Fibroblast of the aortic adventitia (primary cell): ENCODE data around the gene BLM. TPM values are rescaled to one million over a fixed set of nuclear protein-coding genes. Genes with fewer than 3 reads are reported as not detected.
"Not testable (repeated sequence)": the region's sequence is repeated elsewhere in the genome, so short reads cannot be mapped to it uniquely, and the experiment has no call there.

Experiments
- DNase-seq: peaks from one replicate; pipeline ENCODE4 v3.0.0-alpha.2; 2010; ENCODE audit warnings: low read depth
- H3K4me3 ChIP-seq: 2 replicates; pipeline ENCODE4 v1.5.1; 2011; ENCODE audit warnings: low read depth, mild to moderate bottlenecking, control low read depth, low read length, moderate library complexity
- CTCF ChIP-seq: IDR thresholded peaks from 2 replicates; pipeline ENCODE4 v1.5.1; 2011; ENCODE audit warnings: mild to moderate bottlenecking, low read length, control low read depth, inconsistent platforms; ENCODE audit not compliant: insufficient read depth
- total RNA-seq: library from RNA; depleted of rRNA; stranded (reverse); fragments of >200 nt; gene quantifications from 2 replicates; pipeline ENCODE4 v1.2.3, GENCODE V29; 2012; ENCODE audit warnings: low replicate concordance

The BLM gene
- total RNA-seq, 1 donor = 12.2 TPM

- TF ChIP-seq CTCF = no peak
- DNase-seq = no peak
- H3K4me3 ChIP-seq = no peak overlapping the region
These were observed 12.1 kb downstream of the BLM start for GRCh38 chr15:90729261-90729660.

- DNase-seq = no peak
- TF ChIP-seq CTCF = no peak
- H3K4me3 ChIP-seq = no peak overlapping the region
These were observed 13.1 kb downstream of the BLM start for GRCh38 chr15:90730290-90730689.

GRCh38 chr15:90735923-90736322, 18.8 kb downstream of the BLM start:
- no peak overlapping the region for H3K4me3 ChIP-seq
- TF ChIP-seq CTCF = no peak
- no peak for DNase-seq

GRCh38 chr15:90740545-90740944, 23.4 kb downstream of the BLM start:
- not testable (repeated sequence) for DNase-seq, H3K4me3 ChIP-seq

GRCh38 chr15:90742087-90742486, 24.9 kb downstream of the BLM start:
- H3K4me3 ChIP-seq = no peak overlapping the region
- no peak for TF ChIP-seq CTCF
- peak; percentile 19 for DNase-seq

GRCh38 chr15:90743407-90743806, 26.3 kb downstream of the BLM start:
- no peak for DNase-seq
- TF ChIP-seq CTCF = no peak
- no peak overlapping the region for H3K4me3 ChIP-seq

GRCh38 chr15:90744759-90745402, 27.7 kb downstream of the BLM start:
- no peak for TF ChIP-seq CTCF
- no peak overlapping the region for H3K4me3 ChIP-seq
- no peak for DNase-seq
